ENCODE data around the gene KIF26A. TPM values are rescaled to one million over a fixed set of nuclear protein-coding genes. Genes with fewer than 3 reads are reported as not detected.

Gene KIF26A
- polyA plus RNA-seq, 1 of the 3 experiments (the other 2 are of a cell fraction) = 1.7 TPM

GRCh38 chr14:104219731-104220214 lies 81.4 kb downstream of the KIF26A start:
- POLR2A ChIA-PET = no interaction called here
- H4K20me1 ChIP-seq (ENCODE audit: insufficient read depth) = no peaks in the 10 kb centered on the region
- TF ChIP-seq PBX3 (IDR thresholded peaks at IDR 0.05) = no peak
- 63% methylated on average over 14 of the region's 22 CpGs for WGBS (ENCODE audit: low lambda C conversion rate)
- H3K4me1 ChIP-seq (ENCODE audit: control insufficient read depth in 1 of 2, insufficient read depth in 2 of 2, low read depth in 1 of 2, low read length in 1 of 2) = peaks cover 0 to 41% of the 10 kb centered on the region in 2 experiments; a peak in 2 of 4 replicates
- no peaks in the 10 kb centered on the region for H3K9me3 ChIP-seq
- no peak overlapping the region for H3K4me3 ChIP-seq (ENCODE audit: low read depth in 2 of 2, low read length in 1 of 2)
- H3K27me3 ChIP-seq (ENCODE audit: insufficient read depth) = no peaks in the 10 kb centered on the region
- CTCF ChIA-PET = interaction anchor here (1.0 kb wide), 1 partner anchor 144 kb away, joined by 3 read pairs; no protein-coding TSS in a partner anchor
- no peaks in the 10 kb centered on the region for H3K79me2 ChIP-seq (ENCODE audit: insufficient read depth)
- H3K4me2 ChIP-seq = no peak overlapping the region
- H3K9ac ChIP-seq = no peak overlapping the region
- H2AFZ ChIP-seq (ENCODE audit: low read depth) = no peak overlapping the region
- DNase-seq = no peak
- no peaks in the 10 kb centered on the region for H3K36me3 ChIP-seq (replicated peaks in 1 of 2; ENCODE audit: control insufficient read depth in 1 of 2, insufficient read depth in 2 of 2, low read length in 1 of 2)
- no peaks in the 10 kb centered on the region for H3F3A ChIP-seq (replicated peaks; ENCODE audit: insufficient read depth)
- H3K27ac ChIP-seq (ENCODE audit: low read depth in 2 of 2, low read length in 1 of 2) = no peak overlapping the region
- H3K9me2 ChIP-seq = no peaks in the 10 kb centered on the region

GRCh38 chr14:104220215-104221070 lies 82.1 kb downstream of the KIF26A start:
- ChIA-PET POLR2A (no interaction called here), CTCF (interaction anchor here (1.0 to 4.6 kb wide), 2 partner anchors 70 to 344 kb away, joined by 3 to 48 read pairs; no protein-coding TSS in a partner anchor)
- no peak overlapping the region for H2AFZ ChIP-seq (ENCODE audit: low read depth)
- no peak overlapping the region for H3K9ac ChIP-seq
- no peaks in the 10 kb centered on the region for H3K9me2 ChIP-seq
- H3K79me2 ChIP-seq (ENCODE audit: insufficient read depth) = no peaks in the 10 kb centered on the region
- H3K4me1 ChIP-seq (ENCODE audit: control insufficient read depth in 1 of 2, insufficient read depth in 2 of 2, low read depth in 1 of 2, low read length in 1 of 2) = peaks cover 0 to 47% of the 10 kb centered on the region in 2 experiments; a peak in 2 of 4 replicates
- H3K9me3 ChIP-seq = no peaks in the 10 kb centered on the region
- WGBS (ENCODE audit: low lambda C conversion rate) = 72% methylated on average over 25 of the region's 40 CpGs
- H3K27me3 ChIP-seq (ENCODE audit: insufficient read depth) = no peaks in the 10 kb centered on the region
- no peaks in the 10 kb centered on the region for H3F3A ChIP-seq (replicated peaks; ENCODE audit: insufficient read depth)
- no peak overlapping the region for H3K4me3 ChIP-seq (ENCODE audit: low read depth in 2 of 2, low read length in 1 of 2)
- H4K20me1 ChIP-seq (ENCODE audit: insufficient read depth) = no peaks in the 10 kb centered on the region
- no peak overlapping the region; a peak in 1 of 4 replicates for H3K27ac ChIP-seq (ENCODE audit: low read depth in 2 of 2, low read length in 1 of 2)
- no peak overlapping the region for H3K4me2 ChIP-seq
- no peaks in the 10 kb centered on the region for H3K36me3 ChIP-seq (replicated peaks in 1 of 2; ENCODE audit: control insufficient read depth in 1 of 2, insufficient read depth in 2 of 2, low read length in 1 of 2)
- DNase-seq = no peak
- TF ChIP-seq NRF1 (IDR thresholded peaks at IDR 0.05; ENCODE audit: low read depth, low read length) (no peak), ELF1 (IDR thresholded peaks at IDR 0.05) (no peak), POLR2AphosphoS5 (IDR thresholded peaks at IDR 0.05; ENCODE audit: low read depth, low read length) (no peak), MEF2A (IDR thresholded peaks at IDR 0.05; ENCODE audit: borderline replicate concordance, low read depth) (no peak), RXRA (IDR thresholded peaks at IDR 0.05; ENCODE audit: borderline replicate concordance, low read depth) (no peak), RFX5 (IDR thresholded peaks at IDR 0.05; ENCODE audit: low read length) (no peak), GABPA (IDR thresholded peaks at IDR 0.05; ENCODE audit: low read depth) (no peak), IRF3 (IDR thresholded peaks at IDR 0.05; ENCODE audit: low read depth, low read length) (no peak), RCOR1 (IDR thresholded peaks at IDR 0.05; ENCODE audit: low read length) (no peak), FOXJ3 (CRISPR knock-in tag; IDR thresholded peaks at IDR 0.05) (no peak), PBX3 (IDR thresholded peaks at IDR 0.05) (no peak)

Measured in SK-N-SH (cell line).